ENCODE measurements around the gene GABRA1.

GABRA1 gene

GRCh38 chr5:161847941-161848391, at the start of gene GABRA1:
GABRA1 (plus strand) TSS chr5:161848120; CDS start chr5:161850811, 2,691 bp downstream.
- DNase-seq, result no peak

- no peak for DNase-seq
Observed at GRCh38 chr5:161799316-161799715, 48.6 kb upstream of the GABRA1 start.

GRCh38 chr5:161804263-161804662, 43.7 kb upstream of the GABRA1 start:
- no peak for DNase-seq

- DNase-seq, result no peak
Observed at GRCh38 chr5:161846746-161847145, 1.2 kb upstream of the GABRA1 start.

GRCh38 chr5:161847447-161847846, 473 bp upstream of the GABRA1 start:
- DNase-seq, result no peak

GRCh38 chr5:161850491-161850890, 2.6 kb downstream of the GABRA1 start:
- DNase-seq, result no peak

- DNase-seq, result no peak
Observed at GRCh38 chr5:161851691-161852299, 3.9 kb downstream of the GABRA1 start.

- DNase-seq, result no peak
Observed at GRCh38 chr5:161857358-161857757, 9.4 kb downstream of the GABRA1 start.

- no peak for DNase-seq
Observed at GRCh38 chr5:161863259-161863658, 15.3 kb downstream of the GABRA1 start.

GRCh38 chr5:161863811-161864210, 15.9 kb downstream of the GABRA1 start:
- DNase-seq, result no peak

GRCh38 chr5:161865510-161865909, 17.6 kb downstream of the GABRA1 start:
- DNase-seq, result no peak

GRCh38 chr5:161889971-161890370, 42.1 kb downstream of the GABRA1 start:
- no peak for DNase-seq

- no peak for DNase-seq
Observed at GRCh38 chr5:161895514-161895913, 47.6 kb downstream of the GABRA1 start.

- no peak for DNase-seq
Observed at GRCh38 chr5:161897033-161897432, 49.1 kb downstream of the GABRA1 start.

- no peak for DNase-seq
Observed at GRCh38 chr5:161899590-161899989, 51.7 kb downstream of the GABRA1 start.

GRCh38 chr5:161900981-161901380, 53.1 kb downstream of the GABRA1 start:
- DNase-seq, result no peak

- DNase-seq, result no peak
Observed at GRCh38 chr5:161921781-161922180, 73.9 kb downstream of the GABRA1 start.

GRCh38 chr5:161924270-161924669, 76.3 kb downstream of the GABRA1 start:
- DNase-seq, result no peak

- DNase-seq, result no peak
Observed at GRCh38 chr5:161925960-161926359, 78.0 kb downstream of the GABRA1 start.

- DNase-seq, result no peak
Observed at GRCh38 chr5:161934486-161934885, 86.6 kb downstream of the GABRA1 start.

GRCh38 chr5:161944974-161945373, 97.1 kb downstream of the GABRA1 start:
- no peak for DNase-seq

- DNase-seq, result no peak
Observed at GRCh38 chr5:161946911-161947310, 99.0 kb downstream of the GABRA1 start.
